Measurements from ENCODE around the gene CD70.
"Not testable (repeated sequence)": the region's sequence is repeated elsewhere in the genome, so short reads cannot be mapped to it uniquely, and the experiment has no call there.

The CD70 gene

DNA sequence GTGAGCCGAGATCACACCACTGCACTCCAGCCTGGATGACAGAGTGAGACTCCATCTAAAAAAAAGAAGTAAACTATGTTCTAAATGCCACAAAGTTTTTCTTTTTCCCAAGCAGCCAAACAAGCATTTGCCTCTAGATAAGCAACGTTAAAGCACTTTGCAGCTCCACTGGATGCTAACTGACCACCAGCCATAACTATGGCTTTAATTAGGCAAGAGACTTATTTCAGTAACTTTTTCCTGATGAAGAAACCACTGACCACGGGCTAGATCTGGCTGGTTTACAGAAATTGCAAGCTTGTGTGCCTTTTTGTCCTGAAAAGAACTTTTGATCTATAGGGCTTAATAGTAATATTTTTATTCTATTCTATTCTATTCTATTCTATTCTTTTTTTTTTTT is 22.1 kb downstream of the CD70 start:
- DNase-seq, result no peak

- DNase-seq, result no peak
Observed at GRCh38 chr19:6568010-6568526, 22.9 kb downstream of the CD70 start.

GRCh38 chr19:6566727-6567126 is 24.2 kb downstream of the CD70 start:
- DNase-seq, result not testable (repeated sequence)

GRCh38 chr19:6564393-6564792 is 26.6 kb downstream of the CD70 start:
- DNase-seq, result no peak

GRCh38 chr19:6562437-6562836 is 28.5 kb downstream of the CD70 start:
- not testable (repeated sequence) for DNase-seq

- DNase-seq, result no peak
Observed at GRCh38 chr19:6556480-6557195, 34.3 kb downstream of the CD70 start.

- no peak for DNase-seq
Observed at GRCh38 chr19:6556043-6556449, 34.9 kb downstream of the CD70 start.

DNA sequence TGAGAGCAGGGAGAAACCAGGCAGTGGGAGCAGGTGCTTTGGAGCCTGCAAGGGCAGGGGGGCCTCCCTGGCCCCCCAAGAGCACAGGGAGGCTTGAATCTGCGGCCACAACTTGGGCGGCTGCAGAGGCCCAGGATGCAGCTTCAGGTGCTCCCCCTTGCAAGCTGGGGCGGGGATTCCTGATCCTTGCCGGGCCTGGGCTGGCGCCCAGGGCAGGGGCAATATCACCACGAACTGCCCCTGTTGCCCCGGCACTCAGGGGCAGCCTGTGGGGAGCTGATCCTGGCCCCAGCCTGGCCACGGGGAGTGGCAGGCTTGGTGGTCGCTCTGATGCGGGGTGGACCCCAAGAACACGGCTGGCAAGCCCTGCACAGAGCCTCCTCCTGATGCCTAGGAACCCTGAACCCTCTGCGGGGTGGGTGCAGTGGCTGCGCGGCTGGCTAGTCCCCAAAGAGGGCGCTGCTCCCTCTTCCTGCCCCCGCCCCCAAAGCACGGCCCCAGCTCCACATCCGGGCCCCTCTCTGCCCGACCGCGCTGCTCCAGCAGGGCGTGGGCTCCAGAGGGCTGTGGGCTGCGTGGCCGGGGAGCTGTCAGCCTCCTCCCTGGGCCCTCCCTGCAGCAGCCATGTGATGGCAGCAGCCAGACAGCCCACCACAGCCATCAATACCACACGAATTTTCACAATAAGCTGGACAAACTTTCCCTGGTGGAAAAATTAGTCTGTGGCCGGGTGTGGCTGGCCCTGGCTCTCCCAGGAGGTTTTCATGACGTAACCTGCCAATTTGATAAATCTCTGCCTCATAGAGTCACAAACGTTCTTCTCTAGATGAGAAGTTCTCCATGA is 39.1 kb downstream of the CD70 start:
- no peak for DNase-seq

GRCh38 chr19:6551091-6551490 is 39.9 kb downstream of the CD70 start:
- DNase-seq, result no peak

DNA sequence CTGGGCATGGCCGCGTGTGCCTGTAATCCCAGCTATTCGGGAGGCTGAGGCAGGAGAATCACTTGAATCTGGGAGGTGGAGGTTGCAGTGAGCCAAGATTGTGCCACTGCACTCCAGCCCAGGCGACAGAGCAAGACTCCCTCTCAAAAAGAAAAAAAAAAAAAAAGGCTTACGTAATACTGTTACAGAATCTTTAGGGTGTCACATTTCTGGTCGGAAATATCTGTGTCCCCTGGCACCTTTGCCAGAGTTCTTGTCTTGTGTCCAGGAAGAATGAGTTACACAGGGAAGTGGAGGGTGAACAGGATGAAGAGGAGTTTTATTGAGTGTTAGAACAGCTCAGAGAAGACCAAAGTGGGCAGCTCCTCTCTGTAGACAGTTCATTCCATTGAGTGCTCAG is 40.3 kb downstream of the CD70 start:
- not testable (repeated sequence) for DNase-seq

GRCh38 chr19:6543866-6544347 is 47.0 kb downstream of the CD70 start:
- DNase-seq, result no peak

GRCh38 chr19:6540918-6541689 is 49.8 kb downstream of the CD70 start:
- DNase-seq, result no peak

DNA sequence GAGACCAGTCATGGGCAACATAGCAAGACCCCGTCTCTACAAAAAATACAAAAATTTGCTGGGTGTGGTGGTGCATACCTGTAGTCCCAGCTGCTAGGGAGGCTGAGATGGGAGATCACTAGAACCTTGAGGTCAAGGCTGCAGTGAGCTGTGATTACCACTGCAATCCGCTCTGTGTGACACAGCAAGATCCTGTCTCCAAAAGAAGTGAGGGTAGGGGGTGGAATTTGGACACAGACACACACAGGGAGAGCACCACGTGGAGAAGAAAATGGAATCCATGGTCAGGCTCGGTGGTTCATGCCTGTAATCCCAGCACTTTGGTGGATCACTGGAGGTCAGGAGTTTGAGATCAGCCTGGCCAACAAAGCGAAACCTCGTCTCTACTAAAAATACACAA is 51.4 kb downstream of the CD70 start:
- no peak for DNase-seq
